ENCODE measurements around the gene CHD6.

Gene CHD6

GRCh38 chr20:41363601-41364000, 254.6 kb downstream of the CHD6 start:
- DNase-seq, result no peak

GRCh38 chr20:41362748-41363140, 255.4 kb downstream of the CHD6 start:
- no peak for DNase-seq

- DNase-seq, result no peak
Observed at GRCh38 chr20:41361757-41362747, 256.1 kb downstream of the CHD6 start.

- DNase-seq, result no peak
Observed at GRCh38 chr20:41360831-41361756, 257.1 kb downstream of the CHD6 start.

GRCh38 chr20:41359541-41360011, 258.6 kb downstream of the CHD6 start:
- DNase-seq, result no peak

GRCh38 chr20:41358717-41359116, 259.5 kb downstream of the CHD6 start:
- no peak for DNase-seq

GRCh38 chr20:41358230-41358629, 259.9 kb downstream of the CHD6 start:
- no peak for DNase-seq

GRCh38 chr20:41357424-41358163, 260.6 kb downstream of the CHD6 start:
- DNase-seq, result no peak

- no peak for DNase-seq
Observed at GRCh38 chr20:41356951-41357350, 261.2 kb downstream of the CHD6 start.

GRCh38 chr20:41355598-41356203, 262.5 kb downstream of the CHD6 start:
- no peak for DNase-seq

GRCh38 chr20:41355192-41355591, 263.0 kb downstream of the CHD6 start:
- DNase-seq, result no peak

- DNase-seq, result no peak
Observed at GRCh38 chr20:41353530-41353929, 264.6 kb downstream of the CHD6 start.

GRCh38 chr20:41352666-41353065, 265.5 kb downstream of the CHD6 start:
- no peak for DNase-seq

- DNase-seq, result no peak
Observed at GRCh38 chr20:41352106-41352505, 266.1 kb downstream of the CHD6 start.
